Endothelial cell of umbilical vein (primary cell): ENCODE measurements around the gene SMARCA2. TPM values are rescaled to one million over a fixed set of nuclear protein-coding genes. Genes with fewer than 3 reads are reported as not detected.

Source experiments
- BruUV-seq: library from RNA; stranded (reverse); fragments of 400-500 nt; replicated peaks from 2 replicates; lab custom pipeline; 2021; lab: Mats Ljungman, UMichigan
- CTCF ChIA-PET: fragments of 300-600, 350-600 bp; sonication (Branson Sonifier 250); formaldehyde crosslinking; loops from one replicate; lab custom pipeline; 2021; ENCODE audit warnings: antibody characterized with exemption, inconsistent platforms; lab: Charles Lee
- POLR2A ChIA-PET: fragments of 300-600, 350-600 bp; sonication (Branson Sonifier 250); formaldehyde crosslinking; loops from one replicate; lab custom pipeline; 2021; ENCODE audit warnings: antibody characterized with exemption, inconsistent platforms; lab: Charles Lee
- DNase-seq: peaks from one replicate; pipeline ENCODE4 v3.0.0-alpha.2; 2011; ENCODE audit warnings: low read depth, low spot score
- FAIRE-seq: peaks from 2 replicates; lab custom pipeline; 2011; peaks lifted over from hg19 to GRCh38; lab: Jason Lieb, UNC
- H2AFZ ChIP-seq: 2 replicates; pipeline ENCODE4 v1.6.0; 2012; ENCODE audit warnings: low read depth, low read length, control low read depth, inconsistent platforms
- H3K27ac ChIP-seq: 2 replicates; pipeline ENCODE4 v1.5.1; 2011; ENCODE audit warnings: low read depth, mild to moderate bottlenecking, control low read depth, low read length, moderate library complexity; ENCODE audit not compliant: insufficient read depth
- H3K27me3 ChIP-seq, 2 experiments: 2 replicates each; pipeline versions ENCODE4 v1.6.0 to v1.6.1; 2011; ENCODE audit warnings: low read length in 2 of 2, mixed read lengths in 1 of 2; ENCODE audit not compliant: control insufficient read depth in 2 of 2, insufficient read depth in 2 of 2
- H3K36me3 ChIP-seq, 2 experiments: 2 replicates in 1 of 2; 3 replicates in 1 of 2; pipeline ENCODE4 v1.5.1; 2011; ENCODE audit warnings: low read length in 2 of 2, mild to moderate bottlenecking in 1 of 2, moderate library complexity in 1 of 2; ENCODE audit not compliant: control insufficient read depth in 2 of 2, insufficient read depth in 2 of 2; ENCODE audit errors: extremely low read depth in 1 of 2
- H3K4me1 ChIP-seq: 3 replicates; pipeline ENCODE4 v1.5.1; 2011; ENCODE audit warnings: mild to moderate bottlenecking, low read length; ENCODE audit not compliant: control insufficient read depth, insufficient read depth; ENCODE audit errors: extremely low read depth
- H3K4me2 ChIP-seq: 2 replicates; pipeline ENCODE4 v1.6.1; 2011; ENCODE audit warnings: low read length, control low read depth, mixed read lengths; ENCODE audit not compliant: insufficient read depth
- H3K4me3 ChIP-seq, 3 experiments: fragments of 200-600 bp in 1 of 3; sonication (generic), shearing (Covaris generic) in 1 of 3; replicated peaks in 1 of 3; 2 replicates each; pipeline ENCODE4 v1.5.1; 2011 to 2016; ENCODE audit warnings: control low read depth in 3 of 3, low read length in 3 of 3, mild to moderate bottlenecking in 2 of 3, inconsistent platforms in 1 of 3, low read depth in 1 of 3, moderate library complexity in 1 of 3; ENCODE audit not compliant: insufficient read depth in 1 of 3
- H3K79me2 ChIP-seq: 2 replicates; pipeline ENCODE4 v1.6.0; 2012; ENCODE audit warnings: low read length, inconsistent platforms; ENCODE audit not compliant: control insufficient read depth, insufficient read depth
- H3K9ac ChIP-seq: replicated peaks from 2 replicates; pipeline ENCODE3; 2011; ENCODE audit warnings: low read length, control low read depth; ENCODE audit not compliant: insufficient read depth; ENCODE audit errors: extremely low read depth
- H3K9me1 ChIP-seq: replicated peaks from 3 replicates; pipeline ENCODE4 v1.6.0; 2011; ENCODE audit warnings: mild to moderate bottlenecking, low read length; ENCODE audit not compliant: control insufficient read depth, insufficient read depth; ENCODE audit errors: extremely low read depth
- H3K9me3 ChIP-seq: replicated peaks from 2 replicates; pipeline ENCODE4 v1.5.1; 2012; ENCODE audit warnings: low read length, inconsistent platforms; ENCODE audit not compliant: control insufficient read depth, insufficient read depth
- H4K20me1 ChIP-seq: replicated peaks from 2 replicates; pipeline ENCODE3; 2011; ENCODE audit warnings: mild to moderate bottlenecking, low read length; ENCODE audit not compliant: control insufficient read depth, insufficient read depth; ENCODE audit errors: extremely low read depth
- CTCF ChIP-seq, 2 donors: IDR thresholded peaks; 1 replicate in 1 of 2; 2 replicates in 1 of 2; pipeline ENCODE4 v1.5.1; 2011; ENCODE audit warnings: low read length in 2 of 2, mild to moderate bottlenecking in 2 of 2, moderate library complexity in 2 of 2, control low read depth in 1 of 2, inconsistent platforms in 1 of 2, low read depth in 1 of 2; ENCODE audit not compliant: insufficient read depth in 1 of 2; ENCODE audit errors: extremely low read depth in 1 of 2
- EZH2 ChIP-seq: IDR thresholded peaks from 2 replicates; pipeline ENCODE4 v1.6.1; 2012; ENCODE audit warnings: borderline replicate concordance, low read depth, mild to moderate bottlenecking, moderate library complexity, low read length, inconsistent platforms; ENCODE audit not compliant: severe bottlenecking
- FOS ChIP-seq: IDR thresholded peaks from 2 replicates; pipeline ENCODE4 v1.6.1; 2011; ENCODE audit warnings: mild to moderate bottlenecking, low read length, moderate library complexity, borderline replicate concordance; ENCODE audit not compliant: insufficient read depth
- GATA2 ChIP-seq: IDR thresholded peaks from 2 replicates; pipeline ENCODE4 v1.7.0; 2011; ENCODE audit warnings: low read depth, mild to moderate bottlenecking, moderate library complexity, mixed read lengths, low read length; ENCODE audit not compliant: insufficient read length, insufficient read depth
- JUN ChIP-seq: IDR thresholded peaks from 2 replicates; pipeline ENCODE4 v1.6.1; 2011; ENCODE audit warnings: borderline replicate concordance, low read depth; ENCODE audit not compliant: insufficient read length, insufficient read depth
- MAX ChIP-seq: IDR thresholded peaks from 2 replicates; pipeline ENCODE4 v1.6.1; 2011; ENCODE audit not compliant: insufficient read depth, insufficient read length
- MYC ChIP-seq: IDR thresholded peaks from one replicate; pipeline ENCODE4 v1.6.1; 2011; ENCODE audit warnings: mild to moderate bottlenecking, low read depth, low read length
- POLR2A ChIP-seq: IDR thresholded peaks from 2 replicates; pipeline ENCODE4 v1.6.1; 2012; ENCODE audit warnings: low read depth, mild to moderate bottlenecking, control low read depth, low read length
- POLR2AphosphoS5 ChIP-seq: IDR thresholded peaks from 2 replicates; pipeline ENCODE4 v1.6.1; 2012; ENCODE audit warnings: low read depth, mild to moderate bottlenecking, control low read depth, low read length, moderate library complexity; ENCODE audit not compliant: insufficient read depth
- dilution Hi-C: fragments of 300-500 bp; cut with MboI; formaldehyde crosslinking; loops from one replicate; pipeline ENCODE4 v1.15.0; 2019; ENCODE audit warnings: low sequenced_read_pairs; ENCODE audit not compliant: extremely low pct_ligation_motif_present
- intact Hi-C: fragments of 100-400 bp; cut with micrococcal nuclease; formaldehyde crosslinking; loops from one replicate; pipeline ENCODE4 v1.10.0; 2022
- polyA plus RNA-seq, 4 experiments: library from polyadenylated mRNA; depleted of rRNA in 3 of 4; stranded (reverse) in 3 of 4; unstranded in 1 of 4; fragments of >200 nt; gene quantifications; 2 replicates each; pipeline versions ENCODE4 v1.2.1 to v1.2.3, GENCODE V29; 2011 to 2012; ENCODE audit warnings: missing spikeins in 1 of 4
- total RNA-seq: library from RNA; stranded (reverse); gene quantifications from 2 replicates; pipeline ENCODE4 v1.2.3, GENCODE V29; 2021

SMARCA2 gene
- total and polyA plus RNA-seq, 2 donors (not counting 3 experiments of a cell fraction or from before 2014, with no cell fraction given), result 54.5 to 79.9 TPM

- H3K9me3 ChIP-seq, result no peaks in the 10 kb centered on the region
- FAIRE-seq (no peak), DNase-seq (no peak)
- no TSS peak for BruUV-seq
- H3K79me2 ChIP-seq, result peaks cover 11% of the 10 kb centered on the region
- ChIA-PET POLR2A (interaction anchor here (1.5 kb wide), 1 partner anchor 40 kb away, joined by 4 read pairs; no protein-coding TSS in a partner anchor), CTCF (interaction anchor here (1.2 kb wide), 1 partner anchor 74 kb away, joined by 10 read pairs; no protein-coding TSS in a partner anchor)
- H3K27ac ChIP-seq, result peak overlapping the region; percentile 31
- peak overlapping the region; percentile 97 for H2AFZ ChIP-seq
- H3K27me3 ChIP-seq, result peaks cover 2 to 6% of the 10 kb centered on the region in 2 experiments
- TF ChIP-seq FOS, result no peak
- no peak for TF ChIP-seq CTCF (IDR thresholded peaks at IDR 0.05; ENCODE audit: extremely low read depth in 1 of 2, insufficient read depth in 1 of 2, low read depth in 1 of 2, low read length in 2 of 2)
- no peak for TF ChIP-seq POLR2AphosphoS5
- TF ChIP-seq POLR2A, result no peak
- TF ChIP-seq EZH2, result no peak
- no peak for TF ChIP-seq MYC
- TF ChIP-seq GATA2, result no peak
- no peak for TF ChIP-seq JUN
- TF ChIP-seq MAX, result no peak
- H4K20me1 ChIP-seq, result no peaks in the 10 kb centered on the region
- peak overlapping the region; percentile 93 for H3K4me2 ChIP-seq
- dilution Hi-C loops (no loop called here), intact Hi-C loops (no loop called here)
- H3K9ac ChIP-seq, result peak overlapping the region; percentile 75
- no peaks in the 10 kb centered on the region for H3K36me3 ChIP-seq
- H3K9me1 ChIP-seq, result no peaks in the 10 kb centered on the region
- peak overlapping the region; percentile 29 to 86 (median 86) for H3K4me3 ChIP-seq
- H3K4me1 ChIP-seq, result peaks cover 17% of the 10 kb centered on the region
These were observed 1.2 kb upstream of the SMARCA2 start for GRCh38 chr9:2013743-2014475.
